ENCODE measurements around the gene PPP2R5C. TPM values are rescaled to one million over a fixed set of nuclear protein-coding genes. Genes with fewer than 3 reads are reported as not detected.

Gene PPP2R5C
- total RNA-seq, 1 donor from 2014 or later, result 103 TPM

DNA sequence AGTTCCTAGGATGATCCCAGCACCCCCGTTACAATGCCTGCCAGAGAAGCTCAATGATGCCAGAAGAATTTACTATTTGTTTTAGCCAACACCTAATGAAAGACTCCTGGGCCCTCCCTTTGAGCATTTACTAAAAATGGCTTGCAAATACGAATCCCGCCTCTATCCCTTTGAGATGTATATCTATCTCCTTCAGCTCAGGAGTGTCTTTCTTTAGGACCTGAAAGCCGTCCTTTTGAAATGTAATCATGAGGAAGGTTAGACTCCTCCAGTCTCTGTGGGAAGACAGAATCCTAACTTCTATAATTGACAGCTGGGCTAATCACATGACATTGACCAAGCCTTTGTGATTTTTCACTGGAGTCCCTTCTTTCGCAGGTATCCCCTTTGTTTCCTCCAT is 183.7 kb downstream of the PPP2R5C start:
- DNase-seq (ENCODE audit: low read depth), result no peak

DNA sequence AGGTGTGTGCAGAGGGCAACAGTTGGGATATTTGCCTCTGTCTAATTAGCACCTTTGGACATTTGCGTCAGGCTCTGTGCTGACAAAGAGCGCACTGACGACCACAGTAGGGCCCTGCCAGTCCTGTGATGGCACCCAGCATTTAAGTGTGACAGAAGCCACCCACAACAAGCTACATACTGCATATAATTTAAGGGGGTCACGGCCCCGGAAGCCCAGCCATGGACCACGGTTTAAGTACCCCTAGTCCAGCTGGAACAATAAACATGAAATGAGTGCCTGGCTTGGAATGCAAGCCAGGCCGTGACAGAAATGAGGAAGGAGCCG is 186.0 kb downstream of the PPP2R5C start:
- no peak for DNase-seq (ENCODE audit: low read depth)

DNA sequence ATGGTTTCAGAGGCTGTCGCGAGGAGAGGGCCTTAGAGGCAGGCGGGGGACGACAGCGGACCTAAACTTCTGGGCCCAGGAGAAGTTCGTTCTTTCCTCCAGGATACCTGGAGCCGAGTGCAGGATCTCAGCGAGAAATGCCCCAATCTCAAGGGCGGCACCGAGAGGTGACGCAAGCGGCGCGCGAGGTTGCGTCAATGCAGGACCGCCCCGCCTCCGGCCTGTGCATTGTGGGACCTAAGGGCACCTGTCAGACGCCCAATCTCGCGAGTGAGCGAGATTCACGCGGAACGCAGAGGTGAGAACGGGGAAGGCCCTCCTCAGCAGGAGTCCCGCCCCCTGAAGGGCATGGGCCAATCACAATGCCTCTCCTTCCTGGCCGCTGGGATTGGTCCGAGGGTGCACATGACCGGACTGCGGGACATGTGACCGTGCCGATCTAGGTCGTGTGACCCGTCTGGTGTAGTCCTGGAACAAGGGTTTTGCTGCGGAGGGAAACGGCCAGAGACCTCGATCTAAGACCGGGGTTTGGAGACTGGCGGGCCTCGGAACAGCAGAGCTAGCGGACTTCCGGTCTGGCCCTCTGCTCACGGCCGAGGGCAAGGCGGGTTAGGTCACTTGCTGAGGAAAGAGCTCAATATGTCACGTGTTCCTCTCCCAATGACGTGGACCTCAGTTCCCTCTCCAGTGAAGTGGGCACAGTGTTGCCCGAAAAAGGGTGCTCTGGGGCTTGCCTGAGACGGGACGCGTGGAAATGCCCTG is 186.6 kb downstream of the PPP2R5C start:
- DNase-seq (ENCODE audit: low read depth), result peak; percentile 100

DNA sequence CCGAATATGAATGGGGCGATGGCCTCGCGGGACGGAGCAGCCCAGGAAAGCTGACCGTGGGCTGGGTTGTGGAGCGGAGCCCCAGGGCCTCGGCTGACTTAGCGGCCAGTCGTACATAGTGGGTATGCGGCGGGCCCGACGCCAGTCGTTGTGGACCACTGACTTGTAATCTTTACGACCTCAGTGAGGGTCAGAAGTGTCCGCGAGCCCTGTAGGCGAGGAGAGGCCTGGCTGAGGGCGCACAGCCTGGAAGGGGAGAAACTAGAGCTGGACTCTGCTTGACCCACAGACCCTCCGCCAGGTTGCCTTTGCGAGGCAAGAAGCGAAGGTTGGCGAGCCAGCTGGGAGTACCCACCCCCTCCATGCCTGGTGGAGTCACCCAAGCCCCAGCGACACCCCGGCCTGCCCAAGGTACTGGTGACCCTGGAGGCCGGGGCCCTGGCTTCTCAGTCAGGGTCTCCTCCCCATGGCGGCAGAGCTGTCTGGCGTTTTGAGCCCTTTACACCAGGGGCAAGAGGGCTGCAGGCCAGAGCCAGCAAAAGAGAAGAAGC is 187.2 kb downstream of the PPP2R5C start:
- DNase-seq (ENCODE audit: low read depth), result no peak

DNA sequence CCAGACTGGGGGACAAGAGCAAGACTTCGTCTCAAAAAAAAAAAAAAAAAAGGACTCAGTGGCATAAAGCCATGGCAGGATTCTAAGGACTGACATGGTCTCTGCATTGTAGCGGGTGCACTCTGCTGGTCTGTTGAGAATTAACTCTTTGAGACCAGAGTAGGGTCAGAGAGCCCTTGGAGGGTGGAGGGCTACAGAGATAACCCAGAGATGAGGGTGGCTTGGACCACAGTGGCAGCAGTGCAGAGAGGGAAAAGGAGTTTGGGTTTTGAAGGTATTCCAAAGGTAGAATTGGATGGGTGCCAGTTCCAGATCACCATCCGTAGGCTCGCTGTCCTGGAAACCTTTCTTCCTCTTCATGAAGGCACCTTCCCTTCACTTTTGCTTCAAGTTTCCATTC is 188.6 kb downstream of the PPP2R5C start:
- no peak for DNase-seq (ENCODE audit: low read depth)

- DNase-seq (ENCODE audit: low read depth), result no peak
Measured at GRCh38 chr14:101950516-101951215, 189.2 kb downstream of the PPP2R5C start.

GRCh38 chr14:101953151-101953550 is 191.6 kb downstream of the PPP2R5C start:
- DNase-seq (ENCODE audit: low read depth), result no peak

DNA sequence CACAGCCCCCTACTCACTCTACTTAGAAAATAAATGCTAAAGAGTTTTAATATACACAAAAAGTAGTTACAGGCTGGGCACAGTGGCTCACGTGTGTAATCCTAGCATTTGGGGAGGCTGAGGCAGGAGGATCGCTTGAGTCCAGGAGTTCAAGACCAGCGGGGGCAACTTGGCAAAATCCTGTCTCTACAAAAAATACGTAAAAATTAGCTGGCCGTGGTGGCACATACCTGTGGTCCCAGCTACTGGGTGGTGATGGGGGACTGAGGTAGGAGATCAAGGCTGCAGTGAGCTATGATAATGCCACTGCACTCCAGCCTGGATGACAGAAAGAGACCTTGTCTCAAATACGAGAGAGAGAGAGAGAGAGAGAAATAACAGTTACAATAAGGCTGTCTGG is 193.0 kb downstream of the PPP2R5C start:
- DNase-seq (ENCODE audit: low read depth), result no peak

- no peak for DNase-seq (ENCODE audit: low read depth)
Measured at GRCh38 chr14:101955695-101956161, 194.2 kb downstream of the PPP2R5C start.

DNA sequence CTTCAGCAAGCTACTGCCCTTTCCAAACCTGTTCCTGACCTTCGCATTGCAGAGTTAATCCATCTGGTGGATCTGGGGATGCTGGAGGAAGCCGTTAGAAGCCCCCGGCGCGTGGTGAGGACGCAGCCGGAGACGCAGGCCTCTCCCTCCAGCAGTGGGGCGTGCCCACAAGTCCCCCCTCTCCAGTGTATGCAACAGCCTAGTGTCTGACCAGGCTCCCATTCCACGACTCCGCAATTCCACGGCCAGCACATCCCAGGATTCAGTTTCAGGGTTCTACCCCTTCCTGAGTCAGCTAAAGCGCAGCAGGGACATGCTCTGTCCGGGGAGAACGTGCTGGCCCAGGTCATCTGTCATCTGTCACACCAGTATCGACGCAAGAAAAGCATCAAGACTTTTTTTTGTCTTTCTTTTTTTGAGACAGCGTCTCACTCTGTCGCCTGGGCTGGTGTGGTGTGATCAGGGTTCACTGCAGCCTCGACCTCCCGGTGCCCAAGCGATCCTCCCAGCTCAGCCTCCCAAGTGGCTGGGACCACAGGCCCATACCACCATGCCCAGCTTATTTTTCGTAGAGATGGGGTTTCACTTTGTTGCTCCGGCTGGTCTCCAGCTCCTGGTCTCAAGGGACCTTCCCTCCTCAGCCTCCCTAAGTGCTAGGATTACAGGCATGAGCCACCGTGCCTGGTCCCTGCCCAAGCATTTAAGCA is 194.8 kb downstream of the PPP2R5C start:
- DNase-seq (ENCODE audit: low read depth), result no peak

- no peak for DNase-seq (ENCODE audit: low read depth)
Measured at GRCh38 chr14:101957406-101958234, 196.1 kb downstream of the PPP2R5C start.

GRCh38 chr14:101958418-101959180 is 197.1 kb downstream of the PPP2R5C start:
- DNase-seq (ENCODE audit: low read depth), result no peak

DNA sequence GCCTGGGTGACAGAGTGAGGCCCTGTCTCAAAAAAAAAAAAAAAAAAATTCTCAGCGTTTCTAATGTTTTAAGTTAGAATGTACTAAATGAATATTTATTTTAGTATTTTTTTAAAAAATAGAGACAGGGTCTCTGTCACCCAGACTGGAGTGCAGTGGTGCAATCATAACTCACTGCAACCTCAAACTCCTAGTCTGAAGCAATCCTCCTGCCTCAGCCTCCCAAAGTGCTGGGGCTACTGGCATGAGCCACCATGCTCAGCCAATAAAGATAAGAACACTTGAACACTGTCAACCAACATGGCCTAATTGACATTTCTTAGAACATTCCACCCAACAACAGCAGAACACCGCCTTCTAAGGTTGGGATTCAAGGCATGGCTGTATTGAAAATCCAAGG is 197.8 kb downstream of the PPP2R5C start:
- no peak for DNase-seq (ENCODE audit: low read depth)

- DNase-seq (ENCODE audit: low read depth), result peak; percentile 36
Measured at GRCh38 chr14:101960225-101960624, 198.7 kb downstream of the PPP2R5C start.

DNA sequence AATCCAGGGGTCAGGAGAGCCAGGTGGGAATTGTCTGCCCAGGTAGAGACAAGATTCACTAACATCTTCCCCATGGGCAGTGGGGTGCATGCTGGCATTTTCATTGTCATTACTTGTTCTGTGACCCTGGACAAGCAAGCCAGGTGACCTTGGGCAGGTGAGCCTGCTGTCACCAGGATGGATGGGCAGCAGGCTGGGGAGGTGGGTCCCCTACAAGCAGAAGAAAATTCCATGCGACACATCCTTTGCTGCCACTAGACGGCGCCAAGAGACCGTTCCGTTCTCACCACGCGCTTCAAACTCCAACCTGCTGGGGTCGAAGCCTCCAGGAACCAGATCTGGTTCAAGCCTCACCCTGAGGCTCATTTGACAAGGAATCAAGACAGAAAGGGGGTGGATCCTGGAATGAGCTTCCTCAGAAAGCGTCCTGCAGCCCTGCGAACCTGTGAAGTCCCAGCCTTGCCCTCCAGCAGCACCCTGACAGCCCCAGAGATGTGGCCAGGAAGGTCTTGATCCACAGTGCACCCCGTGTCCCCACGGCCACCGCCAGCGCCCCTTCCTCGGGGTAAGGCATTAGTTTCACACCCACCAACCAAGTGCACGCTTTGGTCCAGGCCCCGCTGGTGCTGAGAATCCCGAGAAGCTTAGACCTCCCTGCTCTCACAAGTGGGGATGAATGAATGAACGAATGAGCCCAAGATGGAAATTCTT is 199.7 kb downstream of the PPP2R5C start:
- peak; percentile 82 for DNase-seq (ENCODE audit: low read depth)

DNA sequence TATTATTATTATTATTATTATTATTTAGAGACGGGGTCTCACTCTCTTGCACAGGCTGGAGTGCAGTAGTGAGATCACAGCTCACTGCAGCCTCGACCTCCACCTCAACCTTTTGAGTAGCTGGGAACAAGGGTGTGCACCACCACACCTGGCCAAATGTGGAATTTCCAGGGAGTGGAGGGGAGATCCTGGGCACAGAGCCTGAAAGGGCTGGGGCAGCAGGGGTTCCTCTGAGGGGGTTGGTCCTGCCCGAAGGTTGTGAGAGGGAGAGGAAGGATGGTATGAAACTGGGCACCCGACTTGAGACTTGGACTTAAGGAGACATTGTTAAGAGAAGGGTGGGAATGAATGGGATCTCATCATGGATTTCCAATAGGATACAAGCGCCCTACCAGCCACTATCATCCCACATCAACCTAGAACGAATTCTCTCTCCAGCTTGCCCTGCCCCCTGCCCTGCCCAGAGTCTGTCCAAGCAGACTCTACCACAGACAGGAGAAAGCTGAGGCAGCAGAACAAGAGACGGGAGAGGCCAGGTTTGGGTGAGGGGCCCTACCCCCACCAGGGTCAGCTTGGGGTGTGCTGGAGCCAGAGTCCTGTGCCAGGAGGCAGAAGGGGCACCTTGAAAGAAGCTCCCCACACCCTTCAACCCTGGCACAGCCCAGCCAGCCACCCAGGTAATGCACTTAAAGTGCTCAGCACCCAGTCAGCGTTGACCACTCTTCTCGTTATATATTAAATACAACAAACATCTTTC is 200.4 kb downstream of the PPP2R5C start:
- DNase-seq (ENCODE audit: low read depth), result no peak

DNA sequence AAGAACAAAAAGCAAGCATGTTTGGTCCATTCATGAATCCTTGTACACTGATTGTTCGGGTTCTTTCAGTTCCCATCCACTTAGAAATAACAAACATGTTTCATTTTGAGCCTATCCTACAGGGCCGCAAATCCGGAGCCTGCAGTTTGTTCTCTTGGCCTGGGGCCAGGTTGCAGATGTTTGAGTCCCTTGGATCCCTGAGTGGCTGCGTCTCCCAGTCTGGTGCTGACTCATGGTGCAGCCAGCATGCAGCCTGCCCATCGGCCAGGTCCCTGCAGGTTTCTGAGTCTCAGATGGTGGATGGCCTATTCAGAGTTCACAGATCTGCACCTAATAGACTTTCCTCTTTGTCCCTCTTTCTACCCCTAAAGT is 201.0 kb downstream of the PPP2R5C start:
- DNase-seq (ENCODE audit: low read depth), result peak; percentile 78

DNA sequence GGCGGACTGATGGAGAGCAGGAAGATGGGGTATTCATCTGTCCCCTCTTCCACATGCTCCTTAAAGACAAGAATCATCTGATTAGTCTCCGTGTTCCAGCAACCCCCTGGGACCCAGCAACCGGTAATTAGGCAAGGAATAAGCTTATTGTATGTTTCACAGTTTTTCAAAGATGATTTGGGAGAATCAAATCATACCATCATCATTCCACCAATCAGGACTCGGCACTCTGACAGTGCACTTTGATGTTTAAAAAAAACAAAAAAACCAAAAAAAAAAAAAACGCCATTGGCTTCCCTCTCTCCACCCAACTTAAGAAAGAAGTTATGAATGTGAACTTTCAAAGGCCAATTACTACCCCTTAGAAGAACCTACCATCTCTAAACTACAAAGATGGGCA is 201.5 kb downstream of the PPP2R5C start:
- no peak for DNase-seq (ENCODE audit: low read depth)
